HG03457 (cell line): Measurements from ENCODE around the gene SPATA13.

Source experiments
- ATAC-seq: cut with Tn5 transposase; IDR thresholded peaks from one replicate; pipeline ENCODE4 v1.9.1; 2021; ENCODE audit warnings: moderate number of reproducible peaks; ENCODE audit not compliant: unreplicated experiment

The SPATA13 gene

GRCh38 chr13:24247016-24247415 is 86.5 kb downstream of the SPATA13 start:
- no peak for ATAC-seq

DNA sequence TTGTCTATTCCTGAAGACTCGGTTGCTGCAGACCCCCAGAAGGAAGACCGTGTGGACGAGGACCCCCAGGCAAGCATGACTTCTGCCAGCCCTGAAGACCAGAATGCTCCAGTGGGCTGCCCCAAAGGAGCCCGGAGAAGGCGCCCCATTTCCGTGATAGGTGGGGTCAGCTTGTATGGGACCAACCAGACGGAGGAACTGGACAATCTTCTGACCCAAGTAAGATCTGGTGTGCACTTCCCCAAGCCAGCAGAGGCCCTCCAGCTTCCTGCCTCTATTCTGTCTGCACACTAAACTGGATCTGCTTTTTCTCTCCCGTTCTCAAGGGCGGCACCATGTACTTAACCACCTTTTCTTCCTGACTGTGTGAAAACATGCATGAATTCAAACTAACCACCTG is 89.1 kb downstream of the SPATA13 start:
- no peak for ATAC-seq

- no peak for ATAC-seq
These were observed 90.0 kb downstream of the SPATA13 start for GRCh38 chr13:24250376-24251057.

DNA sequence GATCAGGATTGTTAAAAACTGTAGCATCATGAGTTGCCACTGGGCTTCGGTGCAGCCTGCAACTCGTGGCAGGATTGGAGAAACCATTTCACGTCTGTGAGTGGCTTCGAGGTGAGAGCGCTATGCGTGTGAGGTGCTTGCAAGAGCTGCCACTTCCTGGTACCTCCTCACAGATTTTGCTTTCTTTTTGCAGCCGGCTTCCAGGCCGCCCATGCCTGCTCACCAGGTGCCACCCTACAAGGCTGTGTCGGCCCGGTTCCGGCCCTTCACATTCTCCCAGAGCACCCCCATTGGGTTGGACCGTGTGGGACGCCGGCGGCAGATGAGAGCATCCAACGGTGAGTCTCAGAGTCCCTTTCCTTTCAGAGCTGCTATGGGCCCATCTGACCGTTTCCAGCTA is 91.0 kb downstream of the SPATA13 start:
- no peak for ATAC-seq

GRCh38 chr13:24252136-24252535 is 91.6 kb downstream of the SPATA13 start:
- no peak for ATAC-seq

GRCh38 chr13:24253520-24254145 is 93.1 kb downstream of the SPATA13 start:
- ATAC-seq: no peak

GRCh38 chr13:24254146-24254841 is 93.8 kb downstream of the SPATA13 start:
- ATAC-seq: no peak

- no peak for ATAC-seq
These were observed 97.0 kb downstream of the SPATA13 start for GRCh38 chr13:24257497-24257896.

GRCh38 chr13:24261566-24261965 is 101.0 kb downstream of the SPATA13 start:
- no peak for ATAC-seq

DNA sequence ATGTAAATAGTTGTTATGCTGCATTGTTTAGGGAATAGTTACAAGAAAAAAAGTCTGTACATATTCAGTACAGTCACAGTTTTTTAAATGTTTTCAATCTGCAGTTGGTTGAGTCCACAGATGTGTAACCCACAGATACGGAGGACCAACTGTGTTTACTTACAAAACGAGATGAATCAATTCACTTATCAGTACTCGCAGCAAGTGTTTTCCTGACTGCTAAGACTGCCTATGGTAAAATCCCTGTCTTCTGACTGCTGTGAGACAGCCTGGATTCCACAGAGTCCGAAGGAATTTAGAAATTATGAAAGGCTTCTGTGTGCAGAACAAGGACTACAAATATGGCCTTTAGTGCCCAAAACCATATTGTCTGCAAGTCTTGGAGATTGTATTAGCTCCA is 103.1 kb downstream of the SPATA13 start:
- ATAC-seq: no peak

- ATAC-seq: no peak
These were observed 104.5 kb downstream of the SPATA13 start for GRCh38 chr13:24264976-24265375.

DNA sequence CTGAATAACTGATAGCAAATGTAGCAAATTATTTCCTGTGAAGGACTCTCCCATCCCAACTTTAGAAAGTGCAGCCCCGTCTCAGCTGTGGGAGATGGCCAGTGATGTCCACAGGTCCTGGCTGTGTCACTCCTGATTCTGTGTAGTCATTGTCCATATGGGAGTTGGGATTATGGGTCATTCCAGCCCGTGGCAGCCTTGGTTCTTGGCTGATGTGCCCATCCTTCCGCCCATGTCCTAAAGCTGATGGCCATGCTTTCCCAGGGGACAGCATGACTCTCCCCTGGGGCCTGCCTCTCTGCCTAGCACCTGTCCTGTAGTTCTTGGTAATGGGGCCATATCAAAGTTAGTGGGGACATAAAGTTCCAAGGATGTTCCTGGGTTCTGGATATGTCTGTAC is 104.9 kb downstream of the SPATA13 start:
- ATAC-seq: no peak

DNA sequence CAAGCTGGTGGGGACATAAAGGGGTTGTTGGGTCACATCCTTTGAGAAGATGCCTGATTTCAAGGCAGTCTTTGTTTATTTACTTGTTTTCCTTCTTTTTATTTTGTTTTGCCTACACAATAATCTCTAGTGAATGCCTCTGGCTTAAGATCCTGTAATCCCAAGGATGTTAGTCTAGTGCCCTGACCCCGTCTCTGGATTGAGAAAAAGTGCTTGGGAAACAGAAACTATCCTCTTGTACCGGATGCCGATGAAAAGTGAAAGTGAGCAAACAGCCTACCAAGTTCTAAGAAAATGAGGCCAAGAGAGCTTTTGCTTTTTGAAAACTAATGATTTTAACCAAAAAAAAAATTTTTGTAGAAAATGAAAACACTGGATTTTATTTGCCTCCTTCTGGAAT is 106.8 kb downstream of the SPATA13 start:
- no peak for ATAC-seq

- ATAC-seq: no peak
These were observed 107.3 kb downstream of the SPATA13 start for GRCh38 chr13:24267801-24268200.

GRCh38 chr13:24269821-24270220 is 109.3 kb downstream of the SPATA13 start:
- ATAC-seq: no peak

GRCh38 chr13:24270639-24271141 is 110.2 kb downstream of the SPATA13 start:
- peak; percentile 39 for ATAC-seq

DNA sequence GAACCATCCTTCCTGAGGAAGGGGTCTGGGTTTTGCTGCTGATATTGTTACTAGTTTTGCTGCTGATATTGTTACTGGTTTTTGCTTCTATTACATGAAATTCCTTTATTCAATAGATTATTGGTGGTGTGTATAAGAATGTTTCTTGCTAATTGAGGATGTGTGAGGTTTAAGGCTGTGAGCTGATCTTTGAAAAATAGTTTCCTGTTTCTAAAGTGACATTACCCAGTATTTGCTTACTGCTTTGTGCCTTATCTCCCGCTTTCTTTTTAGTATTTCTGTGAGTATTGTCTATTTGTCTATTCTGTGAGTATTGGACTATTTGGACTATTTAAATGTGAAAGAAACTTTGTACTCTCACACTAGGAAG is 110.7 kb downstream of the SPATA13 start:
- no peak for ATAC-seq

DNA sequence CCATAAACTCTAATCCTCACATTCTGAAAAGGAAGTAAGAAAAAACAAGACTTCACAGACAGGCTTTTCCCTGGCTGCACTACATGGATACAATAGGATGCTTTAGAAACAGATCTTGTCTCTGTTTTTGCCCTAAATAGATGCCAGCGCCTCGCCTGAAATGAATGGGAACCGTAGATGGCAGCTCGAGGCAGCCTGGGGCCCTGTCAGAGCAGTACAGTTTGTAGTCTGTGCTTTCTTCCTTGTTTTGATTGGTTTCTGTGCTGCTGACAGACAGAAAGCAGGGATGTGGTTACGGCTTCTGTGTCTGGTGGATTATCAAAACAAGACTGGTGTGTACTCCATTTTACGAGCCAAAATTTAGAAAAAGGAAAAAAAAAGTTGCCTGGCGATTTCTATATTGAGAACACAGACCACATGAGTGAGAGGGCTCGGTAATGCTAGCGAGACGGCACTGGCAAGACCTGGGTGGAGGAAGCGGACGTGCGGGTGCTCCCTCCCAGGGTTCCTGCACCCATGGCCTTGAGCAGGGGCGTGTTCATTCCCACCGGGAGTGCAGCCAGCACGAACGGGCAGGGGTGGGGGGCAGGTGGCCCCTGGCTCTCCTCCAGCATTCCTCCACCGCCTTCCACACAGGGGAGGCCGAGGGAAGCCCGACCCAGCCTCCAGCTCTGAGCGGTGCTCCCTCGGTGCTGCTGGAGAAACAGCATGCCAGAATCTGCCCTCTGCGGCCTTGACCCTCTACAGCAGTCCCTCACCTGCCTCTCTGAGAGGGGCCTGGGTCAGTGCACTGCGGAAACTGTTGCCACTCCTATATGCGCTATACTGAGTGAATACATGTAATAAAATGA is 111.3 kb downstream of the SPATA13 start:
- ATAC-seq: peak; percentile 35

DNA sequence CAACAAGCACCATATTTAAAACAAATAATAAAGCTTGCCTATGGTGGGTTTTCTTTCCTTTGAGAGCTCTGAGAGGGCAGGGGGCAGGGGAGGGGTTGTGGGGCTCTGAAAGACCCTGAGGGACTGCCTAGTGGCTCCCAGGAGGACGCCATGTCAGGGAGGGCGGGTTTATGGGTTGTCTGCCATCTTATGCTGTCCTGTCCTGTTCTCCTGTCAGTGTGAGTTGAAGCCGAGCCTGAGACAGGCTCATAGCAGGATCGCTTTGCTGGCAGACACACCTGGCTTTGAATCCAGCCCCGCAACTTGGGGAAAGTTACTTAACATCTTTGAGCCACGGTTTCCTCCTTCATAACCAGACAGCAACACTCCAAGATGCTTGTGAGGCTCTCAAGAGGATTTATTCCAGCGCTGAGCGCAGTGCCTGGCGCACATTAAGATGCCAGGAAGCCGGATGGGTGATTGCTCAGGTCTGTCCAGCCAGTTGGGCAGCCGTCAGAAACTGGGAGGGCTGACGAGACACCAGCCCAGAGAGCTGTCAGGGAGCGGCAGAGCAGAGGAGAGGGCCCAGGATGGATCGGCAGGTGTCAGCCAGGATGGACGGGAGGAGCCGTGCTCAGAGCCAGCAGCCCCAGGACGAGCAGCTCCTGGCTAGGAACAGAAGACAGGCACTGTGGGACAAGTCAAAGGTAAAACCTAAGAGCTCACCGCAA is 112.1 kb downstream of the SPATA13 start:
- ATAC-seq: no peak

DNA sequence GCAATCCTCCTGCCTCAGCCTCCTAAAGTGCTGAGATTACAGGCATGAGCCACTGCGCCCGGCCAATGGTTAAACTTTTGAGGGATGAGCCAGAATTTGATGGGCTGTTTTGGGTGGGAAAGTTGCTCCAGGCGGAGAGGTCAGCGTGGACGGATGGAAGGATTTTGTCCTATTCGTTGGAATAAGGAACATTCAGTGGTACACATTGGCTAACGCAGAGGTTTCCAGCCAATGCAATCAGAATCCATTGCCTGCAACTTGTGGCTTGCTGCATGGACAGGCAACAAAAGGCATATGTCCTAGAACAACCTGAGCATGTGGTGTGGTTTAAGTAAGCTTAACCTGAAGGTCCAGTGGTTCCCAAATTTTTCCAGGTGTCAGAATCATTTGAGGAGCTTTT is 113.4 kb downstream of the SPATA13 start:
- ATAC-seq: no peak
